Mesendoderm (in vitro differentiated cells): ENCODE measurements around the gene GLRX.
A peak's percentile ranks its signal among the peaks of the same experiment; 100 is the strongest.

Experiments used
- DNase-seq: peaks from one replicate; pipeline ENCODE4 v3.0.0; 2013
- H2AK5ac ChIP-seq: 2 replicates; pipeline ENCODE4 v1.6.1; 2013; ENCODE audit warnings: low read length, inconsistent platforms
- H2BK120ac ChIP-seq: 2 replicates; pipeline ENCODE4 v1.6.1; 2013; ENCODE audit warnings: low read depth, mild to moderate bottlenecking, low read length, moderate library complexity, mixed read lengths
- H2BK15ac ChIP-seq: replicated peaks from 2 replicates; pipeline ENCODE4 v1.6.1; 2013; ENCODE audit warnings: low read depth, mild to moderate bottlenecking, moderate library complexity
- H2BK5ac ChIP-seq: 2 replicates; pipeline ENCODE4 v1.6.1; 2013; ENCODE audit warnings: low read length, inconsistent platforms
- H3K18ac ChIP-seq: 2 replicates; pipeline ENCODE4 v1.6.1; 2013; ENCODE audit warnings: mild to moderate bottlenecking, low read length, mixed read lengths
- H3K23ac ChIP-seq: one replicate; pipeline ENCODE4 v1.6.1; 2013; ENCODE audit warnings: low read length
- H3K27ac ChIP-seq: 2 replicates; pipeline ENCODE4 v1.5.1; 2013; ENCODE audit warnings: low read depth, mild to moderate bottlenecking, inconsistent platforms, low read length, moderate library complexity
- H3K27me3 ChIP-seq: 2 replicates; pipeline ENCODE4 v1.6.1; 2013; ENCODE audit warnings: low read length, control low read depth, mild to moderate bottlenecking, inconsistent platforms; ENCODE audit not compliant: insufficient read depth, poor library complexity
- H3K36me3 ChIP-seq: 2 replicates; pipeline ENCODE4 v1.6.1; 2013; ENCODE audit warnings: low read length, inconsistent platforms; ENCODE audit not compliant: control insufficient read depth, insufficient read depth
- H3K4ac ChIP-seq: one replicate; pipeline ENCODE4 v1.6.1; 2013; ENCODE audit warnings: low read depth, mild to moderate bottlenecking, low read length, moderate library complexity
- H3K4me1 ChIP-seq: 2 replicates; pipeline ENCODE4 v1.6.1; 2013; ENCODE audit warnings: low read depth, low read length, inconsistent platforms; ENCODE audit not compliant: control insufficient read depth
- H3K4me2 ChIP-seq: 2 replicates; pipeline ENCODE4 v1.6.1; 2013; ENCODE audit warnings: low read length
- H3K4me3 ChIP-seq: 2 replicates; pipeline ENCODE4 v1.5.1; 2013; ENCODE audit warnings: mild to moderate bottlenecking, low read length
- H3K56ac ChIP-seq: one replicate; pipeline ENCODE4 v1.6.1; 2013; ENCODE audit warnings: low read length
- H3K79me1 ChIP-seq: 2 replicates; pipeline ENCODE4 v1.6.1; 2013; ENCODE audit warnings: low read length, inconsistent platforms
- H3K79me2 ChIP-seq: 2 replicates; pipeline ENCODE4 v1.6.1; 2013; ENCODE audit warnings: mild to moderate bottlenecking, low read length; ENCODE audit not compliant: control insufficient read depth, insufficient read depth
- H3K9ac ChIP-seq: 2 replicates; pipeline ENCODE4 v1.6.1; 2013; ENCODE audit warnings: low read length, inconsistent platforms
- H4K5ac ChIP-seq: one replicate; pipeline ENCODE4 v1.6.1; 2013; ENCODE audit warnings: low read length
- H4K8ac ChIP-seq: one replicate; pipeline ENCODE4 v1.6.1; 2013; ENCODE audit warnings: low read depth, mild to moderate bottlenecking, control low read depth, low read length, moderate library complexity
- WGBS: extraction: QIAGEN DNeasy Blood & Tissue Kit; methylation state at CpG from one replicate; pipeline ENCODE4 v1.1.7; 2013; ENCODE audit warnings: low lambda C conversion rate, missing lambda C conversion rate; ENCODE audit not compliant: insufficient coverage; ENCODE audit errors: extremely low coverage; 5-methylcytosine and 5-hydroxymethylcytosine counted together

The GLRX gene

GRCh38 chr5:95848701-95849100 lies 26.2 kb upstream of the GLRX start:
- Histone ChIP-seq H3K23ac (no peak overlapping the region), H3K4ac (no peak overlapping the region)

GRCh38 chr5:95847261-95847592 lies 24.7 kb upstream of the GLRX start:
- Histone ChIP-seq H3K9ac (no peak overlapping the region), H3K18ac (no peak overlapping the region), H3K79me1 (no peaks in the 10 kb centered on the region), H3K4me1 (no peaks in the 10 kb centered on the region), H3K27me3 (no peaks in the 10 kb centered on the region), H3K56ac (no peak overlapping the region), H3K36me3 (no peaks in the 10 kb centered on the region), H3K79me2 (no peaks in the 10 kb centered on the region), H4K8ac (no peak overlapping the region), H3K4ac (no peak overlapping the region), H2BK5ac (no peak overlapping the region), H4K5ac (no peak overlapping the region), H3K23ac (no peak overlapping the region), H3K4me2 (no peak overlapping the region), H2BK120ac (no peak overlapping the region), H2AK5ac (no peak overlapping the region), H2BK15ac (no peak overlapping the region), H3K27ac (no peak overlapping the region), H3K4me3 (no peak overlapping the region)
- DNase-seq, result no peak
- WGBS, result no CpG with 5 or more reads among the region's 1 CpG

More at GRCh38 chr5:95848701-95849100, 26.2 kb upstream of the GLRX start:
- H3K18ac ChIP-seq, result no peak overlapping the region
- no peak overlapping the region for H3K27ac ChIP-seq
- no peak overlapping the region for H2BK15ac ChIP-seq
- no peaks in the 10 kb centered on the region for H3K79me1 ChIP-seq
- H3K27me3 ChIP-seq, result no peaks in the 10 kb centered on the region
- H2BK120ac ChIP-seq, result no peak overlapping the region
- WGBS, result no CpG with 5 or more reads among the region's 3 CpGs
- no peaks in the 10 kb centered on the region for H3K79me2 ChIP-seq
- H4K8ac ChIP-seq, result no peak overlapping the region
- H4K5ac ChIP-seq, result no peak overlapping the region
- no peak overlapping the region for H2BK5ac ChIP-seq
- H2AK5ac ChIP-seq, result no peak overlapping the region
- no peaks in the 10 kb centered on the region for H3K36me3 ChIP-seq
- H3K4me2 ChIP-seq, result no peak overlapping the region
- no peak overlapping the region for H3K4me3 ChIP-seq
- H3K9ac ChIP-seq, result no peak overlapping the region
- H3K4me1 ChIP-seq, result no peaks in the 10 kb centered on the region
- no peak for DNase-seq
- H3K56ac ChIP-seq, result no peak overlapping the region

- Histone ChIP-seq H2BK15ac (no peak overlapping the region), H3K4ac (no peak overlapping the region)
- peak; percentile 76 for DNase-seq
These were observed 24.2 kb upstream of the GLRX start for GRCh38 chr5:95846554-95847260.

DNA sequence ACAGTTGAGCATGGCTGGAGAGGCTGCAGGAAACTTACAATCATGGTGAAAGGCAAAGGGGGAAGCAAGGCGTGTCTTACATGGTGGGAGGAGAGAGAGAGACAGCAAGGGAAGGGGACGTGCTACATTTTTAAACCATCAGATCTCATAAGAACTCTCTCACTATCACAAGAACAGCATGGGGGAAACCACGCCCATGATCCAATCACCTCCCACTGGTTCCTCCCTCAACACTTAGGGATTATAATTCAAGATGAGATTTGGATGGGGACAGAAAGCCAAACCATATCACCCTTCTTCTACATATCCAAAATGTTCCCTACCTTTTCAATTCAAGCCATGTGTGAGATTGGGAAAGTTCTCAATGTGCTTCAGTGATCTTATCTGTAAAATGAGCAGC lies 22.9 kb upstream of the GLRX start:
- Histone ChIP-seq H4K8ac (no peak overlapping the region), H2AK5ac (no peak overlapping the region), H3K4me2 (no peak overlapping the region), H3K4me3 (no peak overlapping the region), H2BK5ac (no peak overlapping the region), H3K79me2 (no peaks in the 10 kb centered on the region), H3K4me1 (no peaks in the 10 kb centered on the region), H3K27me3 (no peaks in the 10 kb centered on the region), H2BK120ac (no peak overlapping the region), H3K23ac (no peak overlapping the region), H3K9ac (no peak overlapping the region), H3K4ac (no peak overlapping the region), H2BK15ac (no peak overlapping the region), H4K5ac (no peak overlapping the region), H3K36me3 (no peaks in the 10 kb centered on the region), H3K27ac (no peak overlapping the region), H3K79me1 (no peaks in the 10 kb centered on the region), H3K18ac (no peak overlapping the region), H3K56ac (no peak overlapping the region)
- no CpG with 5 or more reads among the region's 3 CpGs for WGBS
- DNase-seq, result peak; percentile 74

More at GRCh38 chr5:95846554-95847260, 24.2 kb upstream of the GLRX start:
- no CpG with 5 or more reads among the region's 7 CpGs for WGBS
- no peaks in the 10 kb centered on the region for H3K36me3 ChIP-seq
- no peaks in the 10 kb centered on the region for H3K27me3 ChIP-seq
- H3K79me1 ChIP-seq, result no peaks in the 10 kb centered on the region
- no peak overlapping the region for H3K9ac ChIP-seq
- no peak overlapping the region for H2BK5ac ChIP-seq
- no peaks in the 10 kb centered on the region for H3K79me2 ChIP-seq
- H3K18ac ChIP-seq, result no peak overlapping the region
- no peak overlapping the region for H2BK120ac ChIP-seq
- no peak overlapping the region for H3K23ac ChIP-seq
- H3K4me3 ChIP-seq, result no peak overlapping the region
- no peak overlapping the region for H3K27ac ChIP-seq
- no peaks in the 10 kb centered on the region for H3K4me1 ChIP-seq
- no peak overlapping the region for H2AK5ac ChIP-seq
- H4K5ac ChIP-seq, result no peak overlapping the region
- H3K56ac ChIP-seq, result no peak overlapping the region
- H4K8ac ChIP-seq, result no peak overlapping the region
- no peak overlapping the region for H3K4me2 ChIP-seq

- Histone ChIP-seq H3K9ac (no peak overlapping the region), H4K8ac (no peak overlapping the region), H3K27ac (no peak overlapping the region), H2AK5ac (no peak overlapping the region), H4K5ac (no peak overlapping the region), H3K4ac (no peak overlapping the region), H2BK15ac (no peak overlapping the region), H3K56ac (no peak overlapping the region), H3K23ac (no peak overlapping the region), H3K4me2 (no peak overlapping the region), H3K79me2 (no peaks in the 10 kb centered on the region), H3K36me3 (no peaks in the 10 kb centered on the region), H2BK5ac (no peak overlapping the region), H3K79me1 (no peaks in the 10 kb centered on the region), H3K27me3 (no peaks in the 10 kb centered on the region), H2BK120ac (no peak overlapping the region), H3K18ac (no peak overlapping the region), H3K4me1 (no peaks in the 10 kb centered on the region), H3K4me3 (no peak overlapping the region)
- DNase-seq, result no peak
- no CpG with 5 or more reads among the region's 3 CpGs for WGBS
These were observed 21.3 kb upstream of the GLRX start for GRCh38 chr5:95843733-95844223.
